GM12872 (cell line): ENCODE measurements around the gene TYRP1.

ENCODE experiments used
- CTCF ChIP-seq: IDR thresholded peaks from 3 replicates; pipeline ENCODE4 v1.5.1; 2011; ENCODE audit warnings: low read depth, mild to moderate bottlenecking, low read length, moderate library complexity; ENCODE audit not compliant: insufficient read depth

Gene TYRP1

GRCh38 chr9:12722131-12722530 is 28.9 kb downstream of the TYRP1 start:
- no peak for TF ChIP-seq CTCF

GRCh38 chr9:12723409-12724028 is 30.3 kb downstream of the TYRP1 start:
- no peak for TF ChIP-seq CTCF

GRCh38 chr9:12726795-12727194 is 33.6 kb downstream of the TYRP1 start:
- no peak for TF ChIP-seq CTCF

GRCh38 chr9:12730198-12730597 is 37.0 kb downstream of the TYRP1 start:
- no peak for TF ChIP-seq CTCF

- no peak for TF ChIP-seq CTCF
Observed at GRCh38 chr9:12730927-12731326, 37.7 kb downstream of the TYRP1 start.

GRCh38 chr9:12732971-12733370 is 39.8 kb downstream of the TYRP1 start:
- no peak for TF ChIP-seq CTCF

GRCh38 chr9:12735665-12736064 is 42.5 kb downstream of the TYRP1 start:
- no peak for TF ChIP-seq CTCF
